ENCODE data around the gene PDE4D. TPM values are rescaled to one million over a fixed set of nuclear protein-coding genes. Genes with fewer than 3 reads are reported as not detected.
"Not testable (repeated sequence)": the region's sequence is repeated elsewhere in the genome, so short reads cannot be mapped to it uniquely, and the experiment has no call there.

PDE4D gene
- total and polyA plus RNA-seq, 2 of the 4 experiments (the other 2 are of a cell fraction) = 1.4 to 7.9 TPM

DNA sequence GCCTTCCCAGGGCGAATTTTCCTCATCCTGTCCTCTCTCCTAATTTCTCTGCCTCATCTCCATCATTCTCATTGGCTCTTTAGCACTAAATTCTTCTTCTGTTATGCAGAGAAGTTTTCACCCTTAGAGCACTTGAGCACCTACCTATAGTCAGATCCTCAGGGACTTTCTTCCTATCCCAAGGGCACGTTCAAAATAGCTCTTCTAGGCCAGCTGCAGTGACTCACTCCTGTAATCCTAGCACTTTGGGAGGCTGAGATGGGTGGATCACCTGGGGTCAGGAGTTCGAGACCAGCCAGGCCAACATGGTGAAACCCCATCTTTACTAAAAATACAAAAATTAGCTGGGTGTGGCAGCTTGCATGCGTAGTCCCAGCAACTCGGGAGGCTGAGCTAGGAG lies 320.0 kb downstream of the PDE4D start:
- H3K4me3 ChIP-seq (ENCODE audit: insufficient read depth, low read depth, low read length); ATAC-seq (ENCODE audit: low read depth); H3K27ac ChIP-seq (ENCODE audit: insufficient read depth, low read length); H3K23ac ChIP-seq (ENCODE audit: low read depth, low read length); H2BK15ac ChIP-seq (ENCODE audit: low read depth, low read length); H3K4me2 ChIP-seq (ENCODE audit: low read depth, low read length); H3K9me1 ChIP-seq (ENCODE audit: insufficient read depth, low read length); H2AK5ac ChIP-seq (ENCODE audit: low read depth, low read length); intact Hi-C loops (cut with micrococcal nuclease); H3K9me3 ChIP-seq (ENCODE audit: control insufficient read depth, insufficient read depth, low read length); H2BK5ac ChIP-seq (ENCODE audit: low read depth, low read length, poor library complexity, severe bottlenecking); H3K4me1 ChIP-seq (ENCODE audit: control insufficient read depth, insufficient read depth, low read length); H3K79me1 ChIP-seq (ENCODE audit: low read depth in 1 of 2, low read length in 2 of 2); H2AFZ ChIP-seq (replicated peaks; ENCODE audit: low read length, poor library complexity); H3K18ac ChIP-seq (ENCODE audit: low read depth, low read length); H3K14ac ChIP-seq (replicated peaks; ENCODE audit: low read depth, low read length); CTCF ChIA-PET; POLR2A ChIA-PET (ENCODE audit: unreplicated experiment); H3K27me3 ChIP-seq (ENCODE audit: control insufficient read depth, insufficient read depth, low read length); H4K20me1 ChIP-seq (ENCODE audit: insufficient read depth, low read length); H4K91ac ChIP-seq (ENCODE audit: insufficient read depth, low read depth, low read length); BruUV-seq (replicated peaks); H4K5ac ChIP-seq (ENCODE audit: low read depth, low read length); H3K9ac ChIP-seq (ENCODE audit: low read depth, low read length); H2BK120ac ChIP-seq (ENCODE audit: low read depth, low read length); in situ Hi-C loops (cut with MboI; ENCODE audit: low sequenced_read_pairs); H3K4ac ChIP-seq (ENCODE audit: low read depth, low read length); dilution Hi-C loops (cut with HindIII; ENCODE audit: low sequenced_read_pairs, unreplicated experiment); H3K36me3 ChIP-seq (ENCODE audit: control insufficient read depth, insufficient read depth, low read length); H4K8ac ChIP-seq (ENCODE audit: low read depth in 2 of 2, low read length in 2 of 2); DNase-seq; H3K56ac ChIP-seq (ENCODE audit: extremely low read depth, insufficient read depth, low read length); H2BK20ac ChIP-seq (ENCODE audit: low read depth, low read length); H2AK9ac ChIP-seq (replicated peaks; ENCODE audit: low read depth, low read length, poor library complexity): not testable (repeated sequence)
- WGBS, 2 experiments (ENCODE audit: extremely low coverage in 2 of 2, insufficient read length in 1 of 2) = 50% methylated on average over 1 of the region's 5 CpGs; no CpG with 5 or more reads in 1 of the 2 experiments

Data from IMR-90 (cell line).